ENCODE measurements around the gene SGF29. TPM values are rescaled to one million over a fixed set of nuclear protein-coding genes. Genes with fewer than 3 reads are reported as not detected.
"Not testable (repeated sequence)": the region's sequence is repeated elsewhere in the genome, so short reads cannot be mapped to it uniquely, and the experiment has no call there.

Gene SGF29
- total RNA-seq, 1 donor from 2014 or later: 9.4 TPM

DNA sequence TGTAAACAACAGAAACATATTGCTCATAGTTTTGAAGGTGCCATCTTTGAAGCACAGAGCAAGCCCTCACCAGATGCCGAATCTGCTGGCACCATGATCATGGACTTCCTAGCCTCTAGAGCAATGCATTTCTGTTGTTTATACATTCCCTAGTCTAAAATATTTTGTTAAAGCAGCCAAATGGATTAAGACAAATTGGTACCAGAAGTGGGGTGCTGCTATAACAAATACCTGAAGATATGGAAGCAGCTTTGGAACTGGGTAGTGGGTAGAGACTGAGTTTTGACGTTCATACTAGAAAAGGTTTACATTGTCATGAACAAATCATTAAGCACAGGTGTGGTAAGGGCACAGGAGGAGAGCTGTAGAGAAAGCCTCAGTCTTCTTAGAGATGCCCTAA, 13.6 kb downstream of the SGF29 start:
- DNase-seq: no peak

DNA sequence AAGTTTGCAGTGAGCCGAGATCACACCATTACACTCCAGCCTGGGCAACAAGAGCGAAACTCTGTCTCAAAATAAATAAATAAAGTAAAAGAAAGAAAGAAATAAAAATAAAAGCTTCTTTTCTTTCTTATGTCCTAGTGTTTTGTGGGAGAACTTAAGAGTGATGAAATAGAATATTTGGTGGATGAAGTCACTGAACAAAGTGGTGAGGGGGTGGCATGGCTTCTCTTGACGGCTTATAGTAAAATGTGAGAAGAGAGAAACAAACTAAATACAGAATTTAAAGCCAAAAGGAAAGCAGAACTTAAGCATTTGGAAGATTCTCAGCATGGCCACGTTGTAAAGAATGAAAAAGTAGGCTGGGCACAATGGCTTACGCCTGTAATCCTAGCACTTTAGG, 15.3 kb downstream of the SGF29 start:
- DNase-seq: no peak

DNA sequence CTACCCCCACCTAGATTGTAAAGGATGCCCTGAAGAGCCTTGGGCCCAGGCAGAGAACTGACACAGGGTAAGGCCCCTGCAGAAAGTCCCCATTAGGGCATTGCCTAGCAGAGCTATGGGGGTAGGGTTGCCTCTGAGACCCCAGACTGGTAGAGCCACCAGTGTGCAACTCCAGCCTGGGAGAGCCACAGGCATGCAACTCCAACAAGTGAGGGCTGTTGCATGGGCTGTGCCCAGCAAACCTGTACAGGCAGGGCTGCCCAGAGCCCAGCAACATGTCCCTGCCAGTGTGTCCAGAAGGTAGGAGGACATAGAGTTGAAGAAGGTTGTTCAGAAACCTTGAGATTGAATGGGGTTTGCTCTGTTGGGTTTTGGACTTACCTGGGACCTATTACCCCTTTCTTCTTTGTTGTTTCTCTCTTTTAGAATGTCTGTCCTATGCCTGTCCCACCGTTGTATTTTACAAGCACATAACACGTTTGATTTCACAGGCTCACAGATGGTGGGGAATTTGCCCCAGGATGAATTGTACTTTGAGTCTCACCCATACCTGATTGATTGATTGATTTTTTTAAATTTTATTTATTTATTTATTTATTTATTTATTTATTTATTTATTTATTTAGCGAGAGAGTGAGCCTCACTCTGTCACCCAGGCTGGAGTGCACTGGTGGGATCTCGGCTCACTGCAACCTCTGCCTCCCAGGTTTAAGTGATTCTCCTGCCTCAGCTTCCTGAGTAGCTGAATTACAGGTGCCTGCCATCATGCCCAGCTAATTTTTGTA, 16.4 kb downstream of the SGF29 start:
- DNase-seq: no peak

DNA sequence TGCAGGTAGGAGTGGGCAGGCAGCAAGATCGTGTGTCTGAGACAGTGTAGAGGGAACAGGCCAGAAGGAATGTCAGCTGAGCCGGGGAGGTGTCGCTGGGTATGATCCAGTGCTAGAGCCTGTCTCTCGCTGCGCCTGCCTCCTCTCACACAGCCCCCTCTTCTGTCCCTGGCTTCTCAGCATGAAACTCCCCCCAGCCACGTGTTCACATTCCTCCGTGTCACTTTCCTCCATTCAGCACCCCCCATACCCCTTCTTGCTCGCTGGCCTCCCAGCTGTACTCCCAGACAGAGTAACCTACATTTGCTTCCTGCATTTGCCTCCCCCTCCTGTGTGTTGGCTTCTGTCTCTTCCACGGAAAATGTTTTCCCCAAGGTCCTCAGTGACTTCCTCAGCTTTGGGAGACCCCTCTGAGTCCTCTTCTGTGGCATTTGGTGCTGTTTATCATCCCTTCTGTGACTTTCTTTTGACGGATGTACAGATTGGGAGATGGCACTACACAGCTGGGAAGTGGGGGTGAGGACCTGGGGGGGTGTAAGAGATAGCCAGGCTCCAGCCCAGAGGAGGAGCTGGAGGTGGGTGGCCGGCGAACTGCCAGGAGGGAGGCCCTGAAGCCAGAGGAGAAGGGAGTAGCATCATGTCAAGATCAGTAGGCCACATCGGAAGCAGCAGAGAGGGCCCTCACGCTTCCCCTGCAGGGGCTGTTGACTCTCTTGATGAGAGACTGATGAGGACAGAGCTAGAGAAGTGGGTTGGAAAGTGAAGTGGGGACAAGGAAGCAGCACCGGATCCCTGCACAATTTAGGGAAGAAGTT, 19.2 kb downstream of the SGF29 start:
- DNase-seq: peak; percentile 49

DNA sequence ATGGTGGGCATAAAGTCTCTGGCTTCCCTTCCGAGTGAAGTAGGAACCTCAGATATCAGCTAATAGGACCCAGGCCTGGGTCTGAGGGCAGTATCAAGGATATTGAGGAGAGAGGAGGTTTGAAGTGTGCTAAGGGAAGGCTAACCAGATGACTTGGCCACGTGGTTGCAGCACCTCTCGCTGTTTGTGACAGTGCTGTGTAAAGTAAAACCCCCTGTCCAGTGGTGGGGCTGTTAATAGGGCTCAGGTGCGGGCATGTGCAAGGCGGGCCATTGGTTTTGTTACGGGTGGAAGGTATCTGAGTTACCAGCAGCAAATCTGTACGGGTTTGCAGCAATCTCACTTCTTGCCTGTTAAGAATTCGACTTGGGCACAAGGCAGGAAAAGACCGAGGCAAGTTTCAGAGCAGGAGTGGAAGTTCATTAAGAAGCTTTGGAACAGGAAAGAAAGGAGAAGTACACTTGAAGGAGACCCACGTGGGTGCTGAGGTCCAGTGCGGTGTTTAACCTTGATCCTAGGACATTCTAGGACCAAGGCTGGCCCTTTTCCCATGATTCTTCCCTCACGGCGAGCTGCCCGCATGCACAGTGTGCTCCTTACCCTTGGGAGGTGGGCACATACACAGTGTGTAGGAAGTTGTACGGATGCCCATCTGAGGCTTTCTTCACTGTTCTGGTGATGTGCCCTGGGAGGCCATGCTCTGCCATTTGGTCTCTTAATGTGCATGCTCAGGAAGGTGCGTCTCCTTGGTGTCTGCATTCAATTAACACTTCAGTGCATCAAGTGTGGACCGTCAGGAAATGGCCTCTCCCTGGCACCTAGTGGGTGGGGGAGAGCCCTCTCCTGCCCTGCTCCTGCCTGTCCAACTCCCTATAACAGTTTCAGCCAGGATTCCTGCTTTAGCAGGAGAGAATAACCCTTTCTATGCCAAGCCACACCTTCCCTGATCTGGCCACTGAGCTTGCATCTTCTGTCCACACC, 20.3 kb downstream of the SGF29 start:
- no peak for DNase-seq

DNA sequence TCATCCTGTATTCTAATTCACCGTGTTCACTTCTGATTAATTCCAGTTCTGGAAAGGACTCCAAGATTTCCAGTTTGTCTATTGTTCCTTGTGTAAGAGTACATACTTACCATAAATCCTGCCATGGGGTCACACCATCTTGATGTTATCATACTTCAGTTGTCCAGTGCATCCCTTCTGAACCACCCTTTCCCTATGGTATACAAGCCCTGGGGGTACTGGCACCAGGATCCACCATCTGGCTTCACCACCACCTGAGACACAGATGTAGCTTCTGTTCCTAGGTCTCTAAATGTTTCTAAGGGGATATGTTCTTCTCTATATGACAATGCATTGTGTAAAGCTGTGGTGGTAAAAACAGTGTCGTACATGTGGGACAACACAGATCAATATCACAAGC, 21.2 kb downstream of the SGF29 start:
- no peak for DNase-seq

DNA sequence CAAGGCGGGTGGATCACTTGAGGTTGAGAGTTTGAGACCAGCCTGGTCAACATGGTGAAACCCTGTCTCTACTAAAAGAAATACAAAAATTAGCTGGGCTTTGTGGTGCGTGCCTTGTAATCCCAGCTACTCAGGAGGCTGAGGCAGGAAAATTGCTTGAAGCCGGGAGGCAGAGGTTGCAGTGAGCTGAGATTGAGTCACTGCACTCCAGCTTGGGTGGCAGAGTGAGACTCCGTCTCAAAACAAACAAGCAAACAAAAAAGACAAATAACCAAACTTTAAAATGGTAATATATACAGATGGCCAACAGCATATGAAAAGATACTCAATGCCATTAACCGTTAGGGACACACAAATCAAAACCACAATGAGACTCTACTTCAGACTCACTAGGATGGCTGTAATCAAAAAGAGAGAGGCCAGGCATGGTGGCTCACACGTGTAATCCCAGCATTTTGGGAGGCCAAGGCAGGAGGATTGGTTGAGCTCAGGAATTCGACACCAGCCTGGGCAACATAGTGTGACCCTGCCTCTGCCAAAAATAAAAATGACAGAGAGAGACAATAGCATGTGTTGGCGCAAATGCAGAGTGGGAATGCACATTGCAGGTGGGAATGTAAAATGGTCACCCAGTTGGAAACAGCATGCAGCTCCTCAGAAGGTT, 21.9 kb downstream of the SGF29 start:
- no peak for DNase-seq

DNA sequence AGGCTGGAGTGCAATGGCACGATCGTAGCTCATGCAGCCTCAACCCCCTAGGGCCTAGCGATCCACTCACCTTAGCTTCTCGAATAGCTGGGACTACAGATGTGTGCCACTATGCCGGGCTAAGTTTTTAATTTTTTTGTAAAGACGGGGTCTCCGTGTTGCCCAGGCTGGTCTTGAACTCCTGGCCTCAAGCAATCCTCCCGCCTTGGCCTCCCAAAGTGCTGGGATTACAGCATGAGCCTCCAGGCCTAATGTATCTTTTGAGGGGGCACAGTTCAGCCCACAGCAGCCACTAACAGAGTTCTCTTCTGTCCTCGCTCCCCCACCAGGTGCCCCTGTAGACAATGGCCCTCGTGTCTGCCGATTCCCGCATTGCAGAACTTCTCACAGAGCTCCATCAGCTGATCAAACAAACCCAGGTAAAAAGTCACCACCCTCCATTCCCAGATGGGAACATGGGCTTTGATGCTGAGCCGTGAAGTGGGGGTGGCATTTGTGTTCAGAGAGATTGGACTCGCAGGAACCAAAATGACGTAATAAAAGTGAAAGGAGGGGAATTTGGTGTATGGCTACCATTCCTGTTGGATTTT, 27.1 kb downstream of the SGF29 start:
- no peak for DNase-seq

DNA sequence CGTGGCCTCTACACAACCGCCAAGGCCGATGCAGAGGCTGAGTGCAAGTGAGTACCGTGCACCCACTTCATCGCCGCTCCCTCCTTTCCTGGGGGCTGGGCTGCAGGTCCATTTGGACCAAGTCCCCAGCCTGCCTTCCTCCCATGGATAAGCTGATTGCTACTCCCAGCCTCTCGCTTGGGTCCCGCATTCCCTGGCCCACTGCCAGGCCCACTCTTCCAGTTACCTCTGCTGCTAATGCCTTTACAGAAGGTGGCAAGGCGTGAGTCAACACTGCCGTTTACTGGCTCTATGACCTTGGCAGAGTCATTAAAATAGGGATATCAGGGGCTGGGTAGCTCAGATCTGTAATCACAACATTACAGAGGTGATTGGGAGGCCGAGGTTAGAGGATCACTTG, 32.0 kb downstream of the SGF29 start:
- no peak for DNase-seq

DNA sequence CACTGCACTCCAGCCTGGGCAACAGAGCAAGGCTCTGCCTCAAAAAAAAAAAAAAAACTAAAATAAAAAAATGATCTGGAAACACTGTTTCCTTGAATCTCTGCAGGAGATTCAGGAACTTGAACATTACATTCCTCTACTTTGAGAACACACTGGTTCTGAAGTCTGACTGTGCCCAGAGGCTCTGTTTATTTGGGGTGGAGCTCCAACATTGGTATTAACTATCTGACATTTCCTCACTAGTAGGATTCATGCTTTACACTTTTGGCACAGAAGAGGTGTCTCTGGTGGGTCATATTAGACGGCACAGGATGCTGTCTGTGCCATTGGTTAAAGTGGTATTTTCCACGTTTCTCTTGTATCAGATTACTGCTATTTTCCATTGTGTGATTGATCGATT, 32.7 kb downstream of the SGF29 start:
- no peak for DNase-seq

DNA sequence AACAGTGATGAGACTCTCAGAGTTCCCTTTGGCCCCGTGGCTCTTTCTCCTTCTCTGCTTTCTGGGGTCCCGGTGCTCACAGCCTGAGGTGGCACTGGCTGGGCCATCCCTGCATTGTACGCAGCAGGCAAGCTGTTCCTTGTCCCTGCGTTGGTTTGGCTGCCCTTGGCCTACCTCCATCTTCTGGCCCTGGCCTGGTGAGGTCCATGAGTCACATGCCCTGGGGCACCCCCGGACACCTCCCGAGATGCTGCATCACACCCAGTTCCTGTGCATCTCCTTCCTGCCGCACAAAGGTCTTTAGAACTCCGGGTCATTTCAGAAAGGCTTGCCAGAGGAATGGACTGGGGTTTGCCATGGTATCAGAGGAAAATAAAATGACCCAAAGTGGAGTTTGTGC, 33.7 kb downstream of the SGF29 start:
- DNase-seq: no peak

DNA sequence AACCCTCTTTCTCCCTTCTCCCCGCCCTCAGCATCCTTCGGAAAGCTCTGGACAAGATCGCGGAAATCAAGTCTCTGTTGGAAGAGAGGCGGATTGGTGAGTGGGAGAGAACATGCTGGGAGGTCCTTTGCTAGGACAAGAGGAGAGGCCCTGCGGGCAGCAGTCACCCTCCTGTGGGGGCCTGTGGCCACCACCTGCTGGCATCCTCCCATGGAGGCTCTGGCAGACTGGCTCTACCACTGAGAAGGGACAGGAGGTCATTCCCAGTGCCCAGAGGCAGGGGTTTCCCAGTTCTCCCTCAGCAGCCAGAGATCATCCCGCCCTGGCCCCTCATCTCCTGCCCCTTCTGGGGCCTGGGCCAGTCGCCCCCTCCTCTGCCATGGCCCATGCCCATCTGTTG, 35.3 kb downstream of the SGF29 start:
- DNase-seq: no peak

DNA sequence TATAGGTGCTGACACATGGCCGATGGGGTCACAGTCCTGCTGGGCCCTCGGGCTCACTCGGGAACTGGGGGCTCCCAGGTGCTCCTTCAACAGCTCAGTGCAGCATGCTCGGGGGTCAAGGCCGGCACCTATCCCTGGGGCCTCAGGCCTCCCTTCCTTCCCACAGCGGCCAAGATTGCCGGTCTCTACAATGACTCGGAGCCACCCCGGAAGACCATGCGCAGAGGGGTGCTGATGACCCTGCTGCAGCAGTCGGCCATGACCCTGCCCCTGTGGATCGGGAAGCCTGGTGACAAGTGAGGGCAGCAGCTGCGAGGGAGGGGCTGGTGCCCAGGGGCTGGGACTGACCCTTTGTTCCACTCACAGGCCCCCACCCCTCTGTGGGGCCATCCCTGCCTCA, 36.2 kb downstream of the SGF29 start:
- DNase-seq: no peak

DNA sequence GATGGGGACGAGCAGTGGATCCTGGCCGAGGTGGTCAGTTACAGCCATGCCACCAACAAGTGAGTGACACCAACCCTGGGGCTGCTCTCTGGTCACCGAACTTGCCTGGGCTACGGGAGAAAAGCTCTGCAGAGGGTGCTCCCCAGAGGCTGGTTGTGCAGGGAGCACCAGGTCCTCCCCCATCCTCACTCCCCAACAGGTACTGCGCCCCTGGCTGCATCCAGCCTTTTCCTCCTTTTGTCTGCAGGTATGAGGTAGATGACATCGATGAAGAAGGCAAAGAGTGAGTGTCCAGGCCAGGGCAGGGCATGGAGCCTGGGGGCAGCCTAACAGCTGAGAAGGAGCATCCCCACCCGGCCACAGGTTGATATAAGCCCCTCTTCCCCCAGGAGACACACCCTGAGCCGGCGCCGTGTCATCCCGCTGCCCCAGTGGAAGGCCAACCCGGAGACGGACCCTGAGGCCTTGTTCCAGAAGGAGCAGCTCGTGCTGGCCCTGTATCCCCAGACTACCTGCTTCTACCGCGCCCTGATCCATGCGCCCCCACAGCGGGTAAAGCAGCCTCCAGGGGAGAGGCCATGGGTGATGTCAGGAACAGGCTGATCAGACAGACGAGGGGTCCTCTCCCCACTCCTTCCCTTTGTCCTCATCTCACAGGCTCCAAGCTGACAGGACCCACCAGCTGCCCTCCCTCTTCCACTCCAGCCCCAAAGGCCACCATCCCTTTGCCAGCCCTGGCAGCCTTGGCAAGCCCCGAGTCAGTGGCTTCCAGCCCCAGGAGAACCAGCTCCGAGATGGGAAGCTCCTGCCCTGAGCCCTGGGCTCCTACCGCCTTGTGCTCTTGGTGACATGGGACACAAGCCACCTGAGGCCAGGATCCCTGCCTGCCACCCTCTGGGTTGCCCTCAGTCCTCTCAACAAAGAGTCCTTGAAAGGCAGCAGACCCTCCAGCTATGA, 36.9 kb downstream of the SGF29 start:
- DNase-seq: no peak

DNA sequence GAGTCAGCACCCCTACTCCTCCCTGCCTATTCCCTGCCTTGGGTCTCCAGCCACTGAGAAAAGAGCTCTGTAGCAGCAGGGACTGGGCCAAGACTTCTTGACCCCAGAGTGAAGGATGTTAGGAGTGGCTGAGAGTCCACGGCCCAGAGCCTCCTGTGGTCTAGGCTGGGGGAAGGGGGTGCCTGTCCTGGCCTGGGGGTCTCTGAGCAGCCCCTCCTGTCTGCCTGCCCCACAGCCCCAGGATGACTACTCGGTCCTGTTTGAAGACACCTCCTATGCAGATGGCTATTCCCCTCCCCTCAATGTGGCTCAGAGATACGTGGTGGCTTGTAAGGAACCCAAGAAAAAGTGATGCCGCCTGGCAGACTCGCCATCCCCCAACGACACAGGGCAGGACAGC, 37.6 kb downstream of the SGF29 start:
- no peak for DNase-seq

DNA sequence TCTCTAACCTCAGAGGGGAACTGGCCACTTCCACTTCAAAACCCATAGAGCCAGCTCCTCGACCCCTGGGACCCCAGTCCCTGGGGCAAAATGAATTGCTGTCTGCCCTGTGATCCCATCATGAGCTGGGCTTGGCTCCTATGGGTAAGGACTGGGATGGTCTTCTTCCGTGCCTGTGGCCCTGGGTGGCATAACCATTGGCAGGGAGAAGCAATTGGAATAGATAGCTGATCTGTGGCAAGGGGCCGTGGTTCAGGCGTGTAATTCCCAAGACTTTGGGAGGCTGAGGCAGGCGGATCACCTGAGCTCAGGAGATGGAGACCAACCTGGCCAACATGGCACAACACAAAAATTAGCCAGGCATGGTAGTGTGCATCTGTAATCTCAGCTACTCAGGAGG, 38.8 kb downstream of the SGF29 start:
- no peak for DNase-seq

DNA sequence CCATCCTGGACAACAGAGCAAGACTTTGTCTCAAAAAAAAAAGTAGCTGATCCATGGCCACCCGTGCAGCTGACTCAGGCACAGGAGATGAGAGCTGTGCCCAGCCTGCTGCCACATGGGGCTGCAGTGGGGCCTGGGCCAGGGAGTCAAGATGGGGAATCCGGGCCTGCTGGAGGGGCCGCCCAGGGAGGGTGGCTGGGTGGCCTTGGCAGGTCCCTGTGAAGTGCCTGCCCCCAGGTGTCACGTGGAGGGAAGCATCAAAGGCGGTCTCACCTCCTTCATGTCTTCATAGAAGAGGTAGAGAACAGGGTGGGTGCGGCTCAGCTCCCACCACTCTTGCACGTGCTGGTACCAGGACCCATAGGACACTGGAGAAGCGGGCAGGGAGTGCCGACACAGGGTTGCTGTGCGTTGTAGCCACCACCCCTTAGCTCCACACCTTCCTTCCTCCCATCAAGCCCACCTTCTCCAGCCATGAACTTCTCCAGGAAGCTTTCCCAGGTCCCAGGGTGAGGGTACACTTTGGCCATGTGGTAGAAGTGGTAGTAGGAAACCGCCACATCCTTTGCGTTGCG, 39.3 kb downstream of the SGF29 start:
- DNase-seq: no peak

DNA sequence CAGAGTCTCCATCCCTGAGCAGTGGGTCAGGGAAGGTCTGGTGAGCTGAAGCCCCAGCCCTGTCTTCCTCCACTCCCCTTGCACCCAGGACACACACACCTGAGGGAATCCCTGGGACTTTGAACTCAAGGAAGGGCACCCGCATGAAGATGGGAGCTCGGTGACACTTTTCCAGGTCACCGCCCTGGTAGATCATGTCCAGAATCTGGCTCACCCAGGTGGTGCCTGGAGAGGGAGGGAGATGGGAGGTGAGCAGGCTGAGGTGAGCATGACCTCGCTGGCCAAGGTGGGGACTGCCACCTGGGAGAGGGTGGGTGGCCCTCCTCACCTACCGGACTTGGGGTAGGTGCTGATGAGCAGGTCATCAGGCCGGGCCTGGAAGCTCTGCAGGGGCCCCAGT, 41.7 kb downstream of the SGF29 start:
- not testable (repeated sequence) for DNase-seq

DNA sequence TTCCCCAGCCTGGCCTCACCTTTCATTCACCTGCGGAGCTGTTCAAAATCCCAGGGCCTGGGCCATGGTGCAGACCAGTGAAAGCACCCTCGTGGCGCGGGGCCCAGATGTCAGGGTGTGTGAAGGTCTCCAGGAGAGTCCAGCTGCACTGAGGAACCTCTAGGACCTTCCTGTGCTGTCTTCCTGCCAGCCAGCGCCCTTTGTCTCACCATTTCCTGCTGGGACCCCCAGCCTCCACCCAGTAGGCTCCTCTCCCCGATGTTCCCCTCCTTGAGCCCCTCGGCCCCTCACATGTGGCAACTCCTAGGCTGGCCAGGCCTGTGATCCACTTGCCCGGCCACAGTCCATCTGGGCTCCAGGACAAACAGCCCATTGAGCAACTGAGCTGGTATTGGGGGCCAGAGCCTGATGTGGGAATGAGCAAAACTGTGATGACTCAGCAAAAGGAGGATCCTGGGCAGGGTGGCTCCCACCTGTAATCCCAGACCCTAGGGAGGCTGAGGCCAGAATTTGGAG, 42.5 kb downstream of the SGF29 start:
- DNase-seq: no peak
